IMR-90 (cell line): Measurements from ENCODE around the gene UBL7.

Experiments
- POLR2A ChIP-seq: IDR thresholded peaks from 2 replicates; pipeline ENCODE4 v1.6.1; 2012; ENCODE audit warnings: mild to moderate bottlenecking, low read depth, low read length
- RCOR1 ChIP-seq: IDR thresholded peaks from 2 replicates; pipeline ENCODE4 v1.6.1; 2012; ENCODE audit warnings: mild to moderate bottlenecking, low read length, improper control_type of control experiment; ENCODE audit not compliant: insufficient replicate concordance
- SMC3 ChIP-seq: fragments of 150-350 bp; IDR thresholded peaks from 2 replicates; pipeline ENCODE4 v1.6.1; 2016; ENCODE audit warnings: low read depth, mild to moderate bottlenecking, antibody characterized with exemption, low read length, moderate library complexity
- TF ChIP-seq, protein P1 (sequence below): conservative IDR thresholded peaks from 2 replicates; pipeline ENCODE4 v1.5.1; 2012; ENCODE audit warnings: mild to moderate bottlenecking, low read depth, low read length, improper control_type of control experiment

GRCh38 chr15:74403991-74404563, 56.9 kb downstream of the UBL7 start:
- TF ChIP-seq RCOR1 (no peak), POLR2A (no peak), SMC3 (no peak)
- TF ChIP-seq, protein P1, sequence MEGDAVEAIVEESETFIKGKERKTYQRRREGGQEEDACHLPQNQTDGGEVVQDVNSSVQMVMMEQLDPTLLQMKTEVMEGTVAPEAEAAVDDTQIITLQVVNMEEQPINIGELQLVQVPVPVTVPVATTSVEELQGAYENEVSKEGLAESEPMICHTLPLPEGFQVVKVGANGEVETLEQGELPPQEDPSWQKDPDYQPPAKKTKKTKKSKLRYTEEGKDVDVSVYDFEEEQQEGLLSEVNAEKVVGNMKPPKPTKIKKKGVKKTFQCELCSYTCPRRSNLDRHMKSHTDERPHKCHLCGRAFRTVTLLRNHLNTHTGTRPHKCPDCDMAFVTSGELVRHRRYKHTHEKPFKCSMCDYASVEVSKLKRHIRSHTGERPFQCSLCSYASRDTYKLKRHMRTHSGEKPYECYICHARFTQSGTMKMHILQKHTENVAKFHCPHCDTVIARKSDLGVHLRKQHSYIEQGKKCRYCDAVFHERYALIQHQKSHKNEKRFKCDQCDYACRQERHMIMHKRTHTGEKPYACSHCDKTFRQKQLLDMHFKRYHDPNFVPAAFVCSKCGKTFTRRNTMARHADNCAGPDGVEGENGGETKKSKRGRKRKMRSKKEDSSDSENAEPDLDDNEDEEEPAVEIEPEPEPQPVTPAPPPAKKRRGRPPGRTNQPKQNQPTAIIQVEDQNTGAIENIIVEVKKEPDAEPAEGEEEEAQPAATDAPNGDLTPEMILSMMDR = no peak
